H1 (cell line): ENCODE results near the gene LAD1. TPM values are rescaled to one million over a fixed set of nuclear protein-coding genes. Genes with fewer than 3 reads are reported as not detected.

Experiments
- CTCF ChIA-PET: fragments of 300-600 bp; sonication (Branson Sonifier 250); formaldehyde crosslinking; loops from one replicate; lab custom pipeline; 2021; ENCODE audit not compliant: partially characterized antibody; lab: Charles Lee
- POLR2A ChIA-PET: fragments of 300-600 bp; sonication (Branson Sonifier 250); formaldehyde crosslinking; loops from one replicate; lab custom pipeline; 2021; ENCODE audit warnings: inconsistent platforms; ENCODE audit not compliant: partially characterized antibody; lab: Charles Lee
- DNase-seq, 2 experiments: peaks; one replicate each; pipeline versions ENCODE4 v3.0.0 to v3.0.0-alpha.2; 2010 to 2022; ENCODE audit warnings: low spot score in 2 of 2, low read depth in 1 of 2, mixed read lengths in 1 of 2
- FAIRE-seq: peaks from 2 replicates; lab custom pipeline; 2011; peaks lifted over from hg19 to GRCh38; lab: Jason Lieb, UNC
- H2AFZ ChIP-seq: 2 replicates; pipeline ENCODE4 v1.8.1; 2012; ENCODE audit warnings: low read length, inconsistent platforms
- H2AK5ac ChIP-seq: 2 replicates; pipeline ENCODE4 v1.6.1; 2013; ENCODE audit warnings: low read depth, low read length
- H2BK120ac ChIP-seq: replicated peaks from 2 replicates; pipeline ENCODE3; 2013; ENCODE audit warnings: low read depth, low read length, inconsistent platforms
- H2BK12ac ChIP-seq: 2 replicates; pipeline ENCODE4 v1.6.1; 2013; ENCODE audit warnings: low read depth, low read length
- H2BK15ac ChIP-seq: 2 replicates; pipeline ENCODE4 v1.6.1; 2013; ENCODE audit warnings: low read length
- H2BK20ac ChIP-seq: 2 replicates; pipeline ENCODE4 v1.6.1; 2013; ENCODE audit warnings: low read length
- H2BK5ac ChIP-seq: 2 replicates; pipeline ENCODE4 v1.6.1; 2013; ENCODE audit warnings: low read depth, low read length
- H3K14ac ChIP-seq: 2 replicates; pipeline ENCODE4 v1.6.1; 2013; ENCODE audit warnings: inconsistent platforms; ENCODE audit not compliant: insufficient read length
- H3K18ac ChIP-seq: 2 replicates; pipeline ENCODE4 v1.6.1; 2013; ENCODE audit warnings: low read length; ENCODE audit errors: extremely low read depth
- H3K23ac ChIP-seq: 2 replicates; pipeline ENCODE4 v1.6.1; 2013; ENCODE audit warnings: inconsistent platforms; ENCODE audit not compliant: insufficient read length
- H3K23me2 ChIP-seq: 2 replicates; pipeline ENCODE4 v1.6.1; 2013; ENCODE audit warnings: low read depth, low read length
- H3K27ac ChIP-seq: 2 replicates; pipeline ENCODE4 v1.6.1; 2011; ENCODE audit warnings: low read depth, low read length, inconsistent platforms
- H3K27me3 ChIP-seq, 4 experiments: replicated peaks in 1 of 4; 1 replicate in 1 of 4; 2 replicates in 3 of 4; pipeline versions ENCODE4 v1.6.1 to v1.8.1; 2011 to 2013; ENCODE audit warnings: low read length in 3 of 4, mild to moderate bottlenecking in 3 of 4, inconsistent platforms in 2 of 4, mixed read lengths in 2 of 4, moderate library complexity in 1 of 4; ENCODE audit not compliant: control insufficient read depth in 3 of 4, insufficient read depth in 3 of 4; ENCODE audit errors: extremely low read depth in 1 of 4
- H3K36me3 ChIP-seq, 4 experiments: 2 replicates each; pipeline versions ENCODE4 v1.6.1 to v1.8.1; 2011 to 2013; ENCODE audit warnings: mild to moderate bottlenecking in 4 of 4, low read length in 3 of 4, moderate library complexity in 2 of 4, control low read depth in 1 of 4, inconsistent platforms in 1 of 4; ENCODE audit not compliant: insufficient read depth in 4 of 4, control insufficient read depth in 2 of 4
- H3K4ac ChIP-seq: replicated peaks from 2 replicates; pipeline ENCODE3; 2013; ENCODE audit warnings: low read length, low read depth, mixed read lengths, inconsistent platforms; ENCODE audit not compliant: insufficient read length
- H3K4me1 ChIP-seq, 4 experiments: replicated peaks in 1 of 4; 1 replicate in 1 of 4; 2 replicates in 3 of 4; pipeline versions ENCODE4 v1.6.1 to v1.8.1; 2011 to 2013; ENCODE audit warnings: low read length in 3 of 4, inconsistent platforms in 2 of 4, mixed read lengths in 1 of 4; ENCODE audit not compliant: insufficient read depth in 4 of 4, control insufficient read depth in 3 of 4
- H3K4me2 ChIP-seq, 2 experiments: 2 replicates each; pipeline versions ENCODE4 v1.6.1 to v1.8.1; 2011 to 2013; ENCODE audit warnings: low read depth in 2 of 2, low read length in 2 of 2, control low read depth in 1 of 2, inconsistent platforms in 1 of 2, mild to moderate bottlenecking in 1 of 2; ENCODE audit not compliant: insufficient read depth in 1 of 2
- H3K4me3 ChIP-seq, 4 experiments: fragments of 200-600, 300-600 bp in 1 of 4; sonication (generic), shearing (Covaris generic), sonication (Bioruptor Twin) in 1 of 4; 2 replicates each; pipeline versions ENCODE4 v1.5.1 to v1.8.1; 2011 to 2016; ENCODE audit warnings: low read length in 4 of 4, low read depth in 3 of 4, control low read depth in 2 of 4, inconsistent platforms in 2 of 4, mild to moderate bottlenecking in 2 of 4, mixed read lengths in 1 of 4, moderate library complexity in 1 of 4; ENCODE audit not compliant: insufficient read depth in 2 of 4; ENCODE audit errors: extremely low read depth in 1 of 4
- H3K56ac ChIP-seq: replicated peaks from 2 replicates; pipeline ENCODE3; 2013; ENCODE audit warnings: low read depth, mild to moderate bottlenecking, mixed read lengths, low read length, inconsistent platforms; ENCODE audit not compliant: insufficient read length
- H3K79me1 ChIP-seq: 2 replicates; pipeline ENCODE4 v1.6.1; 2013; ENCODE audit warnings: low read depth, low read length, control low read depth
- H3K79me2 ChIP-seq, 2 experiments: 2 replicates each; pipeline versions ENCODE4 v1.6.1 to v1.8.1; 2012 to 2013; ENCODE audit warnings: low read length in 2 of 2, mild to moderate bottlenecking in 2 of 2, inconsistent platforms in 1 of 2; ENCODE audit not compliant: insufficient read depth in 2 of 2, control insufficient read depth in 1 of 2
- H3K9ac ChIP-seq, 4 experiments: replicated peaks in 1 of 4; 1 replicate in 1 of 4; 2 replicates in 3 of 4; pipeline versions ENCODE4 v1.6.1 to v1.8.1; 2011 to 2013; ENCODE audit warnings: low read depth in 3 of 4, low read length in 3 of 4, control low read depth in 2 of 4, mild to moderate bottlenecking in 2 of 4, moderate library complexity in 2 of 4, inconsistent platforms in 1 of 4; ENCODE audit errors: extremely low read depth in 1 of 4
- H3K9me3 ChIP-seq, 2 experiments: 2 replicates each; pipeline versions ENCODE4 v1.6.1 to v1.8.1; 2012 to 2013; ENCODE audit warnings: mild to moderate bottlenecking in 2 of 2, moderate library complexity in 2 of 2, control low read depth in 1 of 2, inconsistent platforms in 1 of 2, low read depth in 1 of 2, low read length in 1 of 2, mixed read lengths in 1 of 2; ENCODE audit not compliant: insufficient read depth in 2 of 2
- H4K20me1 ChIP-seq, 2 experiments: replicated peaks in 1 of 2; 2 replicates each; pipeline versions ENCODE3 to v1.8.1; 2011 to 2013; ENCODE audit warnings: inconsistent platforms in 2 of 2, low read length in 2 of 2, mild to moderate bottlenecking in 1 of 2; ENCODE audit not compliant: insufficient read depth in 2 of 2, control insufficient read depth in 1 of 2
- H4K5ac ChIP-seq: 2 replicates; pipeline ENCODE4 v1.6.1; 2013; ENCODE audit warnings: low read length, low read depth, mixed read lengths, inconsistent platforms; ENCODE audit not compliant: insufficient read length
- H4K8ac ChIP-seq: 2 replicates; pipeline ENCODE4 v1.8.0; 2013; ENCODE audit warnings: mild to moderate bottlenecking, moderate library complexity, low read length, inconsistent platforms; ENCODE audit not compliant: insufficient read depth; ENCODE audit errors: extremely low read depth
- H4K91ac ChIP-seq: replicated peaks from 2 replicates; pipeline ENCODE3; 2013; ENCODE audit warnings: low read length, mixed read lengths, inconsistent platforms; ENCODE audit not compliant: insufficient read length
- NANOG ChIP-seq: IDR thresholded peaks from 2 replicates; pipeline ENCODE4 v1.6.1; 2011; ENCODE audit warnings: low read length, low read depth, mild to moderate bottlenecking, inconsistent platforms; ENCODE audit not compliant: insufficient read depth, poor library complexity, severe bottlenecking
- WGBS, 2 experiments: shearing (Covaris generic) in 1 of 2; methylation state at CpG; one replicate each; pipeline versions ENCODE4 v1.1.6 to v1.1.7; 2013 to 2015; ENCODE audit warnings: low lambda C conversion rate in 2 of 2, mixed read lengths in 2 of 2, inconsistent platforms in 1 of 2, low coverage in 1 of 2, missing lambda C conversion rate in 1 of 2; ENCODE audit not compliant: insufficient replicate concordance in 2 of 2, insufficient coverage in 1 of 2, insufficient read length in 1 of 2; ENCODE audit errors: extremely low coverage in 1 of 2, missing lambda C conversion rate in 1 of 2; 5-methylcytosine and 5-hydroxymethylcytosine counted together
- polyA plus RNA-seq, 7 experiments: library from polyadenylated mRNA; depleted of rRNA in 3 of 7; stranded (reverse) in 5 of 7; unstranded in 2 of 7; fragments of >200 nt in 5 of 7; fragments of 200-250 nt in 2 of 7; gene quantifications; 1 replicate in 5 of 7; 2 replicates in 1 of 7; 4 replicates in 1 of 7; pipeline versions ENCODE4 v1.2.1 to v1.2.3, GENCODE V29; 2011 to 2013; ENCODE audit warnings: missing spikeins in 2 of 7, mixed read lengths in 2 of 7
- total RNA-seq: library from RNA; stranded (reverse); fragmentation: NEBNext Ultra II Directional; extraction: Animal tissue kit (Norgen Biotek cat#: 25700); gene quantifications from 2 replicates; pipeline ENCODE4 v1.2.1, GENCODE V29; 2021

The LAD1 gene
- total and polyA plus RNA-seq, 2 of the 8 experiments (the other 6 are each of a cell fraction or from before 2014, with no cell fraction given) = 9.3 to 32.8 TPM

- no peak for DNase-seq
- Histone ChIP-seq H3K23me2 (no peaks in the 10 kb centered on the region; the same call in 1 of the 2 replicates), H4K20me1 (no peaks in the 10 kb centered on the region), H4K91ac (peak overlapping the region; percentile 61)
- no peak for TF ChIP-seq NANOG
- TF ChIP-seq, all 59 proteins: peak for 0
- no peak overlapping the region for H3K14ac ChIP-seq
- no peak overlapping the region for H2BK5ac ChIP-seq
- no peak overlapping the region for H3K9ac ChIP-seq
- CTCF ChIA-PET = interaction anchor here (0.7 to 7.0 kb wide), 8 partner anchors 10 to 108 kb away, joined by 3 to 60 read pairs (median 6); no protein-coding TSS in a partner anchor
- FAIRE-seq = no peak
- peak overlapping the region; percentile 91; the same call in 1 of the 2 replicates for H2BK12ac ChIP-seq
- H3K4me3 ChIP-seq = no peak overlapping the region
- no peak overlapping the region for H3K27ac ChIP-seq
- POLR2A ChIA-PET = interaction anchor here (0.6 to 2.6 kb wide), 3 partner anchors 9 to 16 kb away, joined by 3 to 8 read pairs (median 4); no protein-coding TSS in a partner anchor
- peak overlapping the region; percentile 60 for H4K5ac ChIP-seq
- H3K56ac ChIP-seq = no peak overlapping the region
- no peaks in the 10 kb centered on the region for H3K36me3 ChIP-seq
- no peak overlapping the region for H2BK20ac ChIP-seq
- 0 out of 7 replicates have a peak, but pooled peaks cover 0 to 2% (median 0%) of the 10 kb centered on the region in 4 experiments for H3K27me3 ChIP-seq
- H3K4me1 ChIP-seq = peaks cover 0 to 10% (median 0%) of the 10 kb centered on the region in 4 experiments; a peak in 1 of 7 replicates
- peaks cover 3 to 4% of the 10 kb centered on the region in 2 experiments; a peak in 3 of 4 replicates for H3K9me3 ChIP-seq
- H3K18ac ChIP-seq = peak overlapping the region; percentile 38
- peak overlapping the region; percentile 29; the same call in 1 of the 2 replicates for H2BK15ac ChIP-seq
- H3K79me1 ChIP-seq = no peaks in the 10 kb centered on the region
- H2AFZ ChIP-seq = 0 out of 2 replicates have a peak overlapping the region, but pooled peaks have one; percentile 55
- 89% methylated on average over 7 of the region's 7 CpGs; no CpG with 5 or more reads in 1 of the 2 experiments for WGBS, 2 experiments
- H3K79me2 ChIP-seq = no peaks in the 10 kb centered on the region
- H3K4me2 ChIP-seq = no peak overlapping the region
- no peak overlapping the region for H2AK5ac ChIP-seq
- no peak overlapping the region for H2BK120ac ChIP-seq
- H3K4ac ChIP-seq = no peak overlapping the region
- 0 out of 2 replicates have a peak overlapping the region, but pooled peaks have one; percentile 53 for H4K8ac ChIP-seq
- no peak overlapping the region for H3K23ac ChIP-seq
Observed at GRCh38 chr1:201420608-201421002, 21.5 kb upstream of the LAD1 start.
